Measurements from ENCODE around the gene FOXD4L1.
"Not testable (repeated sequence)": the region's sequence is repeated elsewhere in the genome, so short reads cannot be mapped to it uniquely, and the experiment has no call there.

- not testable (repeated sequence) for TF ChIP-seq POLR2AphosphoS5 (IDR thresholded peaks at IDR 0.05; ENCODE audit: low read length); CTCF (IDR thresholded peaks at IDR 0.05 in 2 of 3, conservative IDR thresholded peaks at IDR 0.05 in 1 of 3; ENCODE audit: control insufficient read depth in 2 of 3, extremely low read depth in 1 of 3, insufficient read depth in 1 of 3, low read depth in 3 of 3, low read length in 3 of 3); SUZ12 (IDR thresholded peaks at IDR 0.05; ENCODE audit: unreplicated experiment); NR2C2 (IDR thresholded peaks at IDR 0.05; ENCODE audit: borderline replicate concordance, control insufficient read depth, insufficient read length, low read depth); POLR2A (IDR thresholded peaks at IDR 0.05; ENCODE audit: low read depth, low read length); E2F8 (IDR thresholded peaks at IDR 0.05; ENCODE audit: low read depth, partially characterized antibody); EZH2 (IDR thresholded peaks at IDR 0.05; ENCODE audit: borderline replicate concordance, control insufficient read depth, low read depth, low read length); RAD21 (IDR thresholded peaks at IDR 0.05; ENCODE audit: insufficient read depth, low read depth, low read length); NR2F1 (conservative IDR thresholded peaks at IDR 0.05)
These were observed 9.7 kb downstream of the FOXD4L1 start for GRCh38 chr2:113508187-113508586.
